Measurements from ENCODE around the gene SAMD8. TPM values are rescaled to one million over a fixed set of nuclear protein-coding genes. Genes with fewer than 3 reads are reported as not detected.

The SAMD8 gene
- total and polyA plus RNA-seq, 2 of the 8 experiments (the other 6 are each of a cell fraction or from before 2014, with no cell fraction given): 11.7 to 20.9 TPM

DNA sequence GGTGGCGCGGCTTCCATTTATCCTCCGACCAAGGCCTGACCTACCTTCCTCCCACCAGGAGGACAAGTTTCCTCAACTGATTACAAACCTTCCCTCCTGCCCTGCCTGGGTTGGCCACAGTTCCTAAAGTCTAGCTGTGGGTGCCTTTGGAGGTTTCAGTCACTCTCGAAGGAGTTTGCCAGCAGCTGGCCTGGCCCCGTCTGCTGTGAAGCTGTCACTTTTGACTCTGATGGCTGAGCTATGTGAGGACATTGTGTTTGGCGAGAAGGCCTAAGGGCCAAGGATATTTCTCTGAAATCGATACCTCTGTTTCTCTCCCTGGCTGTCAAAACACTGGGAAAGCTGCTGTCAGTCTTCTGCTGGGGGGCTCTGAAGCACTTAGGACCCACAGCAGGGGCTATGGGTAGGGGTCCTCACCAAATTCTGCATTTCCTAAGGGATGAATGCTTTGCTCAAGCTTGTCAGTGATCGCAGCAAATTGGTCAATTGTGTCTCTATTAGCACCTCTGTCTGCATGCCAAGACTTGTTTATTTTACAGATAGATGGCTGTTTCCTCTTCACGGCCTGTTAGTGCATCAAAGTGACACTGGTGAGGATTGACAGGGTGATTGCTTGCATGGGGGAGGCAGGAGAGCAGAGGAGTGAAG lies 31.9 kb upstream of the SAMD8 start:
- Histone ChIP-seq H2BK12ac (ENCODE audit: low read depth, low read length) (peak overlapping the region; percentile 40; the same call in 1 of the 2 replicates), H3K36me3 (ENCODE audit: control insufficient read depth in 2 of 4, insufficient read depth in 4 of 4, low read length in 3 of 4) (no peaks in the 10 kb centered on the region), H3K18ac (ENCODE audit: extremely low read depth, low read length) (no peak overlapping the region), H2AK5ac (ENCODE audit: low read depth, low read length) (no peak overlapping the region), H2BK20ac (ENCODE audit: low read length) (no peak overlapping the region), H3K27ac (ENCODE audit: low read depth, low read length) (no peak overlapping the region; the same call in 1 of the 2 replicates), H3K4ac (replicated peaks; ENCODE audit: insufficient read length, low read depth, low read length) (no peak overlapping the region), H3K23me2 (ENCODE audit: low read depth, low read length) (no peaks in the 10 kb centered on the region), H2BK5ac (ENCODE audit: low read depth, low read length) (0 out of 2 replicates have a peak overlapping the region, but pooled peaks have one; percentile 19), H3K27me3 (replicated peaks in 1 of 4; ENCODE audit: control insufficient read depth in 3 of 4, extremely low read depth in 1 of 4, insufficient read depth in 3 of 4, low read length in 3 of 4) (no peaks in the 10 kb centered on the region), H4K20me1 (replicated peaks in 1 of 2; ENCODE audit: control insufficient read depth in 1 of 2, insufficient read depth in 2 of 2, low read length in 2 of 2) (no peaks in the 10 kb centered on the region), H3K23ac (ENCODE audit: insufficient read length) (no peak overlapping the region), H3K4me3 (ENCODE audit: extremely low read depth in 1 of 4, insufficient read depth in 2 of 4, low read depth in 3 of 4, low read length in 4 of 4) (no peak overlapping the region), H3K4me2 (ENCODE audit: insufficient read depth in 1 of 2, low read depth in 2 of 2, low read length in 2 of 2) (no peak overlapping the region), H3K4me1 (replicated peaks in 1 of 4; ENCODE audit: control insufficient read depth in 3 of 4, insufficient read depth in 4 of 4, low read length in 3 of 4) (peaks cover 0 to 16% (median 9%) of the 10 kb centered on the region in 4 experiments; a peak in 4 of 7 replicates), H3K79me2 (ENCODE audit: control insufficient read depth in 1 of 2, insufficient read depth in 2 of 2, low read length in 2 of 2) (no peaks in the 10 kb centered on the region), H3K14ac (ENCODE audit: insufficient read length) (no peak overlapping the region), H4K91ac (replicated peaks; ENCODE audit: insufficient read length, low read length) (no peak overlapping the region), H2BK120ac (replicated peaks; ENCODE audit: low read depth, low read length) (no peak overlapping the region), H4K8ac (ENCODE audit: extremely low read depth, insufficient read depth, low read length) (no peak overlapping the region), H2BK15ac (ENCODE audit: low read length) (no peak overlapping the region), H3K9ac (replicated peaks in 1 of 4; ENCODE audit: extremely low read depth in 1 of 4, low read depth in 3 of 4, low read length in 3 of 4) (no peak overlapping the region), H3K9me3 (ENCODE audit: insufficient read depth in 2 of 2, low read depth in 1 of 2, low read length in 1 of 2) (no peaks in the 10 kb centered on the region; a peak in 1 of 4 replicates), H4K5ac (ENCODE audit: insufficient read length, low read depth, low read length) (no peak overlapping the region), H2AFZ (ENCODE audit: low read length) (0 out of 2 replicates have a peak overlapping the region, but pooled peaks have one; percentile 1), H3K79me1 (ENCODE audit: low read depth, low read length) (no peaks in the 10 kb centered on the region), H3K56ac (replicated peaks; ENCODE audit: insufficient read length, low read depth, low read length) (no peak overlapping the region)
- FAIRE-seq (no peak), DNase-seq (ENCODE audit: low read depth in 1 of 2, low spot score in 2 of 2) (no peak)
- POLR2A ChIA-PET (ENCODE audit: partially characterized antibody): interaction anchor here (0.7 to 1.3 kb wide), 2 partner anchors 21 to 821 kb away, joined by 3 to 5 read pairs; no protein-coding TSS in a partner anchor
- CTCF ChIA-PET (ENCODE audit: partially characterized antibody): interaction anchor here (0.9 to 1.0 kb wide), 2 partner anchors 21 to 25 kb away, joined by 3 read pairs; no protein-coding TSS in a partner anchor
- TF ChIP-seq CTBP2 (IDR thresholded peaks at IDR 0.05; ENCODE audit: borderline replicate concordance, insufficient read depth, insufficient read length, low read length) (peak; percentile 71), CHD1 (IDR thresholded peaks at IDR 0.05; ENCODE audit: low read depth, low read length) (no peak), SIX5 (IDR thresholded peaks at IDR 0.05; ENCODE audit: low read depth, low read length) (no peak), NRF1 (IDR thresholded peaks at IDR 0.05; ENCODE audit: low read depth, low read length) (no peak), YY1 (IDR thresholded peaks at IDR 0.05; ENCODE audit: low read depth, low read length) (no peak), TAF1 (IDR thresholded peaks at IDR 0.05; ENCODE audit: low read depth, low read length) (no peak), PHF8 (conservative IDR thresholded peaks at IDR 0.05; ENCODE audit: low read depth, low read length) (no peak)
- 87% methylated on average over 9 of the region's 9 CpGs; no CpG with 5 or more reads in 1 of the 2 experiments for WGBS, 2 experiments (ENCODE audit: extremely low coverage in 1 of 2, insufficient coverage in 1 of 2, insufficient read length in 1 of 2, insufficient replicate concordance in 2 of 2, low coverage in 1 of 2, low lambda C conversion rate in 2 of 2, missing lambda C conversion rate in 1 of 2)

Data from H1 (cell line).